Measurements from ENCODE around the gene DOCK1.

DOCK1 gene

GRCh38 chr10:127039435-127039834, 134.2 kb downstream of the DOCK1 start:
- no peak for DNase-seq (ENCODE audit: low spot score)

- DNase-seq (ENCODE audit: low spot score) = no peak
Observed at GRCh38 chr10:127040756-127041155, 135.5 kb downstream of the DOCK1 start.

DNA sequence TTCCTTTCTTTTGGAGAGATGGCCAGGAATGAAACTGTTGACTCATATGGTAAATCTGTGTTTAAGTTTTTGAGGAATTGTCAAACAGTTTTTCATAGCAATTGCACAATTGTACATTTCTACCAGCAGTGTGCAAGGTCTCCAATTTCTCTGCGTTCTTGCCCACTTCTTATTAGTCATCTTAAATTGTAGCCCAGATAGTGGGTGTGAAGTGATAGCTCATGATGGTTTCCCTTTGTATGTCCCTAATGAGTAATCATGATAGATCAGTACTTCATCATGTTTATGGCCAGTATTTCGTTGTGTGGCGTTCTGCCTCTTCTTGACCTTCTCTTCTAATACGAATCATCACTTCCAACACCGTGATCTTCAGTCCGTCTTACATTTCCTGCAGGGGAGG, 136.3 kb downstream of the DOCK1 start:
- no peak for DNase-seq (ENCODE audit: low spot score)

DNA sequence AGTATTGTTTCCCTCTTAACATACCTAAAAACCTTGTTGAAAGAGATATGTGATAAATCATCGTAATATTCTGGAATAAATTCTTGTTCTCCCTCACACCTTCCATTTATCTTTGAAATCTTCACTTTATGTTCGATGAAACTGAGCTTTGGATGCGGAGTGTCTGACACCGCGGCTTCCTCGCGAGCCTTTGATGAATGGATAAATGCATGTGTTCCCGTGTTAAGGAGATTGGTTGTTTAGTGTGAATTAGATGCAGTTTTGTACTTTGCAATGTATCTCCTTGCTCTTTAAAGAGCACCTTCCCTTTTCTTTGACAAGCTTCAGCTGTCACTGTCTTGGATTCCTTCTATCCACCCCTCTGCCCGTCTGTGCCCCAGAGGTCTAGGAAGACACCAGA, 138.1 kb downstream of the DOCK1 start:
- no peak for DNase-seq (ENCODE audit: low spot score)

DNA sequence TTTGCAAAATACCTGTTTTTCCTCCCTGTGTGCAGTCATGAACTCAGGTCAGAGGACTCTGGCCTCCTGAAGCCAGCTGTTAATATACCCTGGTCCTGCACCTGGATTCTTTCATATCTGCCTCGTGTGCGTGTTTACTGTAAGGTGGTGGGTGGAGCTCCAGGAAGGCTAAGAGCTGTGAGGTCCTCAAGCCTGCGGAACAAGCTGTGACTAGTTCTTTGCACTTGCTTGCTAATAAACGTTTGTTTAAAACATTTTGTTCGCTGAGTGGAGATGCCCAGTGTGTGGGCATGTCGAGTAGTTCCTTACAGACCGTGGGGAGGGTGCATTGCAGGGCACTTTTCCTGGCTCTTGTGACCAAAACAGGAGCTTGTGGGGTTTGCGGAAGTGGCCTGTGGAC, 139.0 kb downstream of the DOCK1 start:
- DNase-seq (ENCODE audit: low spot score) = no peak

- DNase-seq (ENCODE audit: low spot score) = no peak
Observed at GRCh38 chr10:127046975-127047877, 142.0 kb downstream of the DOCK1 start.

DNA sequence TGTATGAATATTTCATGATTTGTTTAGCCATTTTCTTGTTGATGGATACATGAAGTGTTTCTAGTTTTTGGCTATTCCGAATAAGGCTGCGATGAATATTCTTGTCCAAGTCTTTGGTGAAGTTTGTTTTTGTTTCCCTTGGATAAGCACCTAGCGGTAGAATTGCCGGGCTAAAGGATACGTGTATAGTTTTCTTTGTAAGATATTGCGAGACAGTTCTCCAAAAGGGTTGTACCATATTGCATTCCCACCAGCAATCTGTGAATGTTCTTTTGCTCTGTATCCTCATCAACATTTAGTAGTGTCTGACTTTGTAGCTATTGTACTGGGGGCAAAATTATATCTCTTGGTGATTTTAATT, 142.6 kb downstream of the DOCK1 start:
- no peak for DNase-seq (ENCODE audit: low spot score)

DNA sequence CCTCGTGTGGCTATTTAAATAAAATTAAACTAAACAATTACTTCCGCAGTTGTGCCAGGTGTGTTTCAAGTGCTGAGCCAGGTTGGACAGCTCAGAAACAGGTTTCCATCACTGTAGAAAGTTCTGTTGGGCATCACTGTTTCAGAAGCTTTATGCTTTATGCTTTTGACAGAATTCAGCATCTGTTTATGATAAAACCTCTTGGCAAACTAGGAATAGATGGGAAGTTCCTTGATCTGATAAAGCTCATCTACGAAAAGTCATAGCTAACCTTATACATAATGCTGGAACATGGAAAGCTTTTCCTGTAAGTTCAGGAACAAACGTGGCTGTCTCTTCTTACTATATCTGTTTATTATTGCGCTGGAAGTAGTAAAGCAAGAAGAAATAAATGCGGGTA, 143.4 kb downstream of the DOCK1 start:
- DNase-seq (ENCODE audit: low spot score) = no peak

DNA sequence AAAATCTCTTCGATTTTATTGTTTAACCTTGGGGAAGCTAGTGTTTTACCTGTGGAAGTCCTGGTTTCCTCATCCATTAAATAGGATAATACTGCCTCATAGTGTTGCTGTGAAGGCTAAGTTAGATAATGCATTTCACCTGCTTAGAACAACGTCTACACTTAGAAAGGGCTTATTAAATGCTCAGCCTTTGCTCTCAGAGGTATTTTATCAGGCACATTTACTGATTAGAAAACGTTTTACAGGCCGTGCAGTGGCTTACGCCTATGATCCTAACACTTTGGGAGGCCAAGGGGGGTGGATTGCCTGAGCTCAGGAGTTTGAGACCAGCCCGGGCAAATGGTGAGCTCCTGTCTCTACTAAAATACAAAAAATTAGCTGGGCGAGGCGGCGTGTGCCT, 146.8 kb downstream of the DOCK1 start:
- DNase-seq (ENCODE audit: low spot score) = no peak

- DNase-seq (ENCODE audit: low spot score) = no peak
Observed at GRCh38 chr10:127055263-127055662, 150.0 kb downstream of the DOCK1 start.

- no peak for DNase-seq (ENCODE audit: low spot score)
Observed at GRCh38 chr10:127059314-127059713, 154.1 kb downstream of the DOCK1 start.

GRCh38 chr10:127063762-127064161, 158.5 kb downstream of the DOCK1 start:
- no peak for DNase-seq (ENCODE audit: low spot score)

- no peak for DNase-seq (ENCODE audit: low spot score)
Observed at GRCh38 chr10:127064474-127064873, 159.2 kb downstream of the DOCK1 start.

GRCh38 chr10:127067542-127068194, 162.4 kb downstream of the DOCK1 start:
- DNase-seq (ENCODE audit: low spot score) = no peak

- DNase-seq (ENCODE audit: low spot score) = no peak
Observed at GRCh38 chr10:127068485-127068884, 163.3 kb downstream of the DOCK1 start.

- no peak for DNase-seq (ENCODE audit: low spot score)
Observed at GRCh38 chr10:127069436-127069835, 164.2 kb downstream of the DOCK1 start.

DNA sequence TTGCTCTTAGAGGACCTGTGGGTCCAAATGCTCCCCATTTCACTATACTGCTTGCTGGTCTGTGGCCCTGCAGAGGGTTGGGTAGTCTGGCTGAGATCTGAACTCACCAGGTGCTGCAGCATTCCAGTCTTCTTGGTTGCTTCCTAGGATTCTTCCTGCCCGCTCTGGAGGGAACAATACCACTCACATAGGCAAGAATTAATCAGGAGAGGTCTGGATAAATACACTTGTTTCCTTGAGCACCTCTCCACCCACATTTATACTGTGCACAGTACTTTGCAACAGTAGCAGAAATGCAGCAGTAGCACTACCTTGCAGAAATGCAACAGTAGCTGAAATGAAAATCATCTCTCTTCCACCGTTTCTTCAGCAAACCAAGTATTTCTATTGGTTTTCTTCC, 165.9 kb downstream of the DOCK1 start:
- DNase-seq (ENCODE audit: low spot score) = no peak

- no peak for DNase-seq (ENCODE audit: low spot score)
Observed at GRCh38 chr10:127073666-127074065, 168.4 kb downstream of the DOCK1 start.

DNA sequence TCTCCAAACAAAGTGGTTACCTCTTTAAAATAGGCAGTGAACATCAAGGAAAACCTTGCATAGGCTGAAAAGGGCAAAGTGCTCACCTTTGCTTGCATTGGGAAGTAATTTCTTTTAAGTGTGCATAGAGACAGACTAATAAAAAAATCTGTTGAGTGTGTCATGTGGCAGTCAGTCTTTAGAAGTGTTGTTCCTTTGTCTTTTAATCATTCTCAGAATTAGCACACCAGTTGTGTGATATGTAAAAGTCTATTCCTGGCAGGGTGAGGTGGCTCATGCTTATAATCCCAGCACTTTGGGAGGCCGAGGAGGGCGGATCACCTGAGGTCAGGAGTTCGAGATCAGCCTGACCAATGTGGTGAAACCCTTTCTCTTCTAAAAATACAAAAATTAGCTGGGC, 174.2 kb downstream of the DOCK1 start:
- DNase-seq (ENCODE audit: low spot score) = no peak

DNA sequence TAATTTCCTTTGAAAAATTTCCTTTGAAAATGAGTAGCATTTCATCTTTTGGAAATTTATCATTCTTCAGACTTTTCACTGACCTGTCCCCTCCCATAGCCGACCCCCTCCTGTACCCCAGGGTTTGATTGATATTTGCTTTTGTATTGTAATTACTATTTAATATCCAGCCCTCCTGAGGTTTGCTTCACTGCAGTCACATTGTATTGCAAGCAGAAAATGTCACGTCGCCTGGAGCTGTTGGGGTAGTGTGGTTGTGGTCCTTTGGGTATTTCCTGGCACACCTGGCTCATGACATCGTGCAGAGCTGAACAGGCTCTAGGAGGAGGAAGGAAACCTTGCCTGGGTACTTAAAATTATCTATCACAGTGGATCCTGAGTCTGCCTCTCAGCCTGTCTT, 175.1 kb downstream of the DOCK1 start:
- no peak for DNase-seq (ENCODE audit: low spot score)

- DNase-seq (ENCODE audit: low spot score) = no peak
Observed at GRCh38 chr10:127081851-127082345, 176.7 kb downstream of the DOCK1 start.

- DNase-seq (ENCODE audit: low spot score) = no peak
Observed at GRCh38 chr10:127082651-127083050, 177.4 kb downstream of the DOCK1 start.

- DNase-seq (ENCODE audit: low spot score) = no peak
Observed at GRCh38 chr10:127085957-127086356, 180.7 kb downstream of the DOCK1 start.

Measured in NAMALWA (cell line).